Heart left ventricle (tissue), 16 donors: ENCODE data around the gene BTBD16. TPM values are rescaled to one million over a fixed set of nuclear protein-coding genes. Genes with fewer than 3 reads are reported as not detected.

ENCODE experiments used
- ATAC-seq, 4 donors: fragments of 200-7000 bp; cut with Tn5 transposase; one replicate each; pipeline ENCODE4 v1.9.1; 2020 to 2022; ENCODE audit warnings: moderate library complexity in 4 of 4, mild to moderate bottlenecking in 3 of 4, moderate number of reproducible peaks in 1 of 4
- DNase-seq, 5 donors: peaks; one replicate each; pipeline ENCODE4 v3.0.0-alpha.2; 2020
- H3K27ac ChIP-seq, 12 donors: fragments of 200-600 bp; sonication (generic) in 4 of 12; one replicate each; pipeline versions ENCODE4 v1.5.0 to v1.8.0; 2016 to 2022; ENCODE audit warnings: mild to moderate bottlenecking in 2 of 12
- H3K27me3 ChIP-seq, 9 donors: fragments of 200-600 bp; sonication (generic) in 2 of 9; one replicate each; pipeline versions ENCODE4 v1.5.1 to v1.8.0; 2016 to 2022; ENCODE audit warnings: mild to moderate bottlenecking in 3 of 9
- H3K36me3 ChIP-seq, 9 donors: fragments of 200-600 bp; sonication (generic) in 2 of 9; one replicate each; pipeline versions ENCODE4 v1.5.0 to v1.8.0; 2018 to 2022; ENCODE audit warnings: mild to moderate bottlenecking in 2 of 9
- H3K4me1 ChIP-seq, 12 donors: fragments of 200-600 bp; sonication (generic) in 4 of 12; one replicate each; pipeline versions ENCODE4 v1.5.0 to v1.8.0; 2016 to 2022; ENCODE audit warnings: mild to moderate bottlenecking in 3 of 12
- H3K4me3 ChIP-seq, 12 donors: fragments of 200-600 bp; sonication (generic) in 4 of 12; one replicate each; pipeline versions ENCODE4 v1.5.0 to v1.8.0; 2017 to 2022; ENCODE audit warnings: mild to moderate bottlenecking in 9 of 12, moderate library complexity in 4 of 12
- H3K9me3 ChIP-seq, 12 donors: fragments of 200-600 bp; sonication (generic) in 4 of 12; one replicate each; pipeline versions ENCODE4 v1.5.0 to v1.8.0; 2016 to 2022; ENCODE audit warnings: mild to moderate bottlenecking in 1 of 12
- CTCF ChIP-seq, 12 donors: fragments of 200-600 bp; sonication (generic) in 4 of 12; IDR thresholded peaks; one replicate each; pipeline versions ENCODE4 v1.5.0 to v1.8.0; 2018 to 2022; ENCODE audit warnings: antibody characterized with exemption in 12 of 12, mild to moderate bottlenecking in 5 of 12
- POLR2A ChIP-seq, 2 donors: fragments of 450-650 bp; IDR thresholded peaks; one replicate each; pipeline ENCODE4 v1.6.1; 2017; ENCODE audit warnings: antibody characterized with exemption in 2 of 2, mild to moderate bottlenecking in 2 of 2, moderate library complexity in 2 of 2
- WGBS, 4 donors: extraction: QIAGEN DNeasy Blood & Tissue Kit in 2 of 4; methylation state at CpG; one replicate each; pipeline versions ENCODE4 v1.1.5 to v1.1.7; 2013 to 2018; 5-methylcytosine and 5-hydroxymethylcytosine counted together
- intact Hi-C, 10 donors: fragments of 100-400 bp; cut with DNase I; formaldehyde crosslinking; loops; one replicate each; pipeline versions ENCODE4 v1.11.1 to v1.14.2; 2022
- polyA plus RNA-seq, 2 donors: library from polyadenylated mRNA; stranded (reverse); fragments of 200-250 nt; gene quantifications; one replicate each; pipeline ENCODE4 v1.2.3, GENCODE V29; 2013
- total RNA-seq, 9 donors: library from RNA; depleted of rRNA in 2 of 9; stranded (reverse); fragments of >200 nt in 2 of 9; fragmentation: NEBNext Ultra II Directional in 3 of 9; extraction: Animal tissue kit (Norgen Biotek cat#: 25700) in 3 of 9; gene quantifications; one replicate each; pipeline versions ENCODE4 v1.1.0 to v1.2.4, GENCODE V29; 2016 to 2023
- donor health status: ischemic (EF 13 %, LVEDD 7.1; RV severe dilation, severe dysfunction).
- donor health status: healthy with polysubstance abuse.
- donor health status: DM: no; HTN: yes; CAD: no.
- donor health status: DM: no; HTN: no; CAD: no.
- donor health status: ischemic (EF 25% LVEDD 6.9; RV normal size, moderate dysfunction).
- donor health status: ischemic (EF 25% LVEDD 5.7; RV mildly dilated, moderate dysfunction).
- donor health status: healthy.
- donor health status: DM: yes; HTN: yes; CAD: no.
- donor health status: ischemic (EF 35%, LVEDD 5.7; RV mildly dilated, moderate dysfunction).
- donor health status: nonischemic (EF 11% LVEDD 7.7; RV severe dilation, severe dysfunction).
- donor health status: DM: yes; HTN: yes; CAD: no.
- donor health status: PGD.
- donor health status: ischemic (EF 29% LVEDD 5.4; RV normal size, mild dysfunction).
- donor health status: nonischemic (EF 23%, LVEDD 6.1; RV moderate dilation, normal function).

The BTBD16 gene
- total and polyA plus RNA-seq, 11 donors, result 0.23 to 0.25 TPM; not detected in 9

- 91 to 93% (median 91%) methylated on average over 17 of the region's 17 CpGs for WGBS, 4 donors
- no peaks in the 10 kb centered on the region for H3K9me3 ChIP-seq
- ATAC-seq (no peak), DNase-seq (no peak)
- H3K36me3 ChIP-seq, result peaks cover 0 to 93% (median 80%) of the 10 kb centered on the region in 9 donors
- peaks cover 0 to 19% (median 1%) of the 10 kb centered on the region in 12 donors for H3K4me1 ChIP-seq
- intact Hi-C loops, result no loop called here
- no peak for TF ChIP-seq CTCF (IDR thresholded peaks at IDR 0.05)
- TF ChIP-seq POLR2A (IDR thresholded peaks at IDR 0.05), result no peak
- no peak overlapping the region for H3K4me3 ChIP-seq
- no peaks in the 10 kb centered on the region for H3K27me3 ChIP-seq
- no peak overlapping the region for H3K27ac ChIP-seq
Observed at GRCh38 chr10:122237331-122237990, 33.6 kb upstream of the BTBD16 start.

GRCh38 chr10:122239578-122240257, 31.4 kb upstream of the BTBD16 start:
- DNase-seq (no peak), ATAC-seq (no peak)
- H3K4me3 ChIP-seq, result no peak overlapping the region
- H3K27me3 ChIP-seq, result no peaks in the 10 kb centered on the region
- no peaks in the 10 kb centered on the region for H3K9me3 ChIP-seq
- TF ChIP-seq CTCF (IDR thresholded peaks at IDR 0.05), result no peak
- no peak for TF ChIP-seq POLR2A (IDR thresholded peaks at IDR 0.05)
- H3K27ac ChIP-seq, result no peak overlapping the region
- intact Hi-C loops, result loop anchor here in 1 of 10 donors (10.0 kb wide), 1 partner anchor 185 kb away; no protein-coding TSS in a partner anchor
- H3K4me1 ChIP-seq, result peaks cover 0 to 16% (median 4%) of the 10 kb centered on the region in 12 donors
- WGBS, 4 donors, result 88 to 92% (median 90%) methylated on average over 10 of the region's 10 CpGs
- H3K36me3 ChIP-seq, result peaks cover 0 to 100% (median 82%) of the 10 kb centered on the region in 9 donors

GRCh38 chr10:122240401-122240800, 30.7 kb upstream of the BTBD16 start:
- WGBS, 4 donors, result 94 to 98% (median 97%) methylated on average over 6 of the region's 6 CpGs
- Histone ChIP-seq H3K27me3 (no peaks in the 10 kb centered on the region), H3K4me3 (no peak overlapping the region), H3K36me3 (peaks cover 0 to 100% (median 83%) of the 10 kb centered on the region in 9 donors), H3K9me3 (no peaks in the 10 kb centered on the region), H3K27ac (no peak overlapping the region), H3K4me1 (peaks cover 0 to 16% (median 4%) of the 10 kb centered on the region in 12 donors)
- TF ChIP-seq POLR2A (IDR thresholded peaks at IDR 0.05) (no peak), CTCF (IDR thresholded peaks at IDR 0.05) (no peak)
- no peak for DNase-seq
- intact Hi-C loops, result loop anchor here in 1 of 10 donors (10.0 kb wide), 1 partner anchor 186 kb away; no protein-coding TSS in a partner anchor
- ATAC-seq, result no peak

GRCh38 chr10:122241836-122242235, 29.3 kb upstream of the BTBD16 start:
- no peak for DNase-seq
- Histone ChIP-seq H3K9me3 (no peaks in the 10 kb centered on the region), H3K4me1 (peaks cover 0 to 16% (median 4%) of the 10 kb centered on the region in 12 donors), H3K36me3 (peaks cover 0 to 100% (median 81%) of the 10 kb centered on the region in 9 donors), H3K27me3 (no peaks in the 10 kb centered on the region), H3K27ac (no peak overlapping the region), H3K4me3 (no peak overlapping the region)
- 92 to 95% (median 94%) methylated on average over 8 of the region's 8 CpGs for WGBS, 4 donors
- TF ChIP-seq POLR2A (IDR thresholded peaks at IDR 0.05) (no peak), CTCF (IDR thresholded peaks at IDR 0.05) (no peak)
- intact Hi-C loops, result loop anchor here in 1 of 10 donors (10.0 kb wide), 1 partner anchor 187 kb away; no protein-coding TSS in a partner anchor
- ATAC-seq, result no peak
